ENCODE data around the gene SCG3.
A peak's percentile ranks its signal among the peaks of the same experiment; 100 is the strongest.

SCG3 gene

DNA sequence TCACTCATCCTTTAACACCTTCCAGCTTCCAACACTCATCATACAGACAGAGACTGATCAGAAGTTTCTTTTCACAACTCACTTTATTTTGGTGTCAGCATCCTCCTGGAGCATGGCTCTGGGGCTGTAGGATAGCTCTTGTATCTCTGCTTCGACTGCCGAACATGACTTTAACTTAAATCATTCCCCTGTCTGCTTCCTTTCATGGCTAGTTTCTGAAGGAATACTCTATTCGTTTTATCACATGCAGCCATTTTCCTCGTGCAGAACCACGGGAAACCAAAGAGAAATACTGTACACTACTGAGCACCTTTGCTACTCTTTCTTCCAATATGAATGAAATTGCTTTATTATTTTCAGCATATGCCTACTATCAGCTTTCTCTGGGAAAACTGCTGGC lies 68.0 kb downstream of the SCG3 start:
- no peak for DNase-seq (ENCODE audit: low read depth)
- no peak overlapping the region for H3K4me3 ChIP-seq (ENCODE audit: low read depth, low read length)
- TF ChIP-seq, protein P1, sequence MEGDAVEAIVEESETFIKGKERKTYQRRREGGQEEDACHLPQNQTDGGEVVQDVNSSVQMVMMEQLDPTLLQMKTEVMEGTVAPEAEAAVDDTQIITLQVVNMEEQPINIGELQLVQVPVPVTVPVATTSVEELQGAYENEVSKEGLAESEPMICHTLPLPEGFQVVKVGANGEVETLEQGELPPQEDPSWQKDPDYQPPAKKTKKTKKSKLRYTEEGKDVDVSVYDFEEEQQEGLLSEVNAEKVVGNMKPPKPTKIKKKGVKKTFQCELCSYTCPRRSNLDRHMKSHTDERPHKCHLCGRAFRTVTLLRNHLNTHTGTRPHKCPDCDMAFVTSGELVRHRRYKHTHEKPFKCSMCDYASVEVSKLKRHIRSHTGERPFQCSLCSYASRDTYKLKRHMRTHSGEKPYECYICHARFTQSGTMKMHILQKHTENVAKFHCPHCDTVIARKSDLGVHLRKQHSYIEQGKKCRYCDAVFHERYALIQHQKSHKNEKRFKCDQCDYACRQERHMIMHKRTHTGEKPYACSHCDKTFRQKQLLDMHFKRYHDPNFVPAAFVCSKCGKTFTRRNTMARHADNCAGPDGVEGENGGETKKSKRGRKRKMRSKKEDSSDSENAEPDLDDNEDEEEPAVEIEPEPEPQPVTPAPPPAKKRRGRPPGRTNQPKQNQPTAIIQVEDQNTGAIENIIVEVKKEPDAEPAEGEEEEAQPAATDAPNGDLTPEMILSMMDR (IDR thresholded peaks at IDR 0.05; ENCODE audit: control insufficient read depth, extremely low read depth, insufficient read depth): no peak

DNA sequence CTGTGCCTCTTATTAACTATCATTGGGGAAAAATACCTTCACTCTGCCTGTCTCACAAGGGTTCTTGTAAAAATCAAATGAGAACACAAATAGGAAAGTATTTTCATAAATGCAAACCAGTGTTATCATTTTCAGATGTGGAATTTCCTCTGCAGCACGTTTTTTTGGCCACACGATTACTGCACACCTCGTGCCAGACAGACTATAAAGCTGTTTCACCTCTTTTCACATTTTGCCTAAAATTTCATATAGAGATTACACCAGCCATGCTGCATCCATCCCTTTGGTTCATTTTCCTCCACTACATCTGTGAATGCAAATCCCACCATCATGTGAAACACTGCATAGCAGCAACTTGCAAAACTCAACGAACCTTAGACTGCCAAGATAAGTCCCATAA lies 68.9 kb downstream of the SCG3 start:
- DNase-seq (ENCODE audit: low read depth): no peak
- H3K4me3 ChIP-seq (ENCODE audit: low read depth, low read length): no peak overlapping the region
- TF ChIP-seq, protein P1 (IDR thresholded peaks at IDR 0.05; ENCODE audit: control insufficient read depth, extremely low read depth, insufficient read depth): no peak

DNA sequence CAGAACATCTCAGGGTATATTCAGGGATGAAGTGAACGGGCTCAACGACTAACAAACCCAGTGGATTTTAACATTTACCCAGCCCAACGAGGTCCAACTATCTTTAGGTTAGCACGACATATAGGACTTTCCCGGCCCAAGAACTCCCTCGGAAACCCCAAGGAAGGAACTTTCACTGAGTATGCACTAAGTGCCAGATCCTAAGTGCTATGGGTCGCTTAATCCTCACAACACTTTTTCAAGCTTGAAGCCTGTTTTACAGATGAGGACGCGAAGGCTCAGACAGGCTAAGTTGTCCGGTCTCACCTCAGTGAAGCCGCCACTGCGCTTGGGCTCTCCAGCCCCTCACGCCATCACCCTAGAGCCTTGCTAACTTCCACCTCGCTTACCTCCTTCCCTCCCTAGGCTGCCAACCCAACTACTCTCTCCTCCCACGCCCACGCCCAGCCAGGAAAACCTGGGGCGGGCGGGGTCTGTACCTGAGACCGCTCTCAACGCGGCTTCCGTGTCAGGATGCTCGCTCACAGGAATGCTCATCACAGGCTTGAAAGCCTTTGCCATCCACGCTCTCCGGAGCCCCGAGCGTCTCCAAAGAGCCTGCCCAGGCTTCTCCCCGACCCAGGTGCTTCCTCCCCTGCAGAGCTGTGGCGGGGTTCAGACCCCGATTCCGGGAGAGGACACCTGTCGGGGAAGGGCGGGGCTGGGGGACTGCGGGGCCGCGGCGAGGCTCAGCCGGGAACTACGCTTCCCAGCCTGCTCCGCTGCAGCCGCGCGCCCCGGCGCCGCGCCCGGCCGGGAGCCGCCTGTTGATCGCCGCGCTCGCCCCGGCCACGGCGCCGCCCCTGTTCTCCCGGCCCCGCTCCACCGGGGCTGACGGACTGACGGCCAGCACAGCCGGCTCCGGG lies 69.7 kb downstream of the SCG3 start, which contains the start of gene TMOD2:
TMOD2 (plus strand) TSS at position 806 of the 905 bp plus-strand sequence. CDS start 14,845 bp downstream, outside the sequence.
- H3K4me3 ChIP-seq (ENCODE audit: low read depth, low read length): peak within 1 kb of the TSS; percentile 55
- TF ChIP-seq, protein P1 (IDR thresholded peaks at IDR 0.05; ENCODE audit: control insufficient read depth, extremely low read depth, insufficient read depth): no peak
- no peak for DNase-seq (ENCODE audit: low read depth)

DNA sequence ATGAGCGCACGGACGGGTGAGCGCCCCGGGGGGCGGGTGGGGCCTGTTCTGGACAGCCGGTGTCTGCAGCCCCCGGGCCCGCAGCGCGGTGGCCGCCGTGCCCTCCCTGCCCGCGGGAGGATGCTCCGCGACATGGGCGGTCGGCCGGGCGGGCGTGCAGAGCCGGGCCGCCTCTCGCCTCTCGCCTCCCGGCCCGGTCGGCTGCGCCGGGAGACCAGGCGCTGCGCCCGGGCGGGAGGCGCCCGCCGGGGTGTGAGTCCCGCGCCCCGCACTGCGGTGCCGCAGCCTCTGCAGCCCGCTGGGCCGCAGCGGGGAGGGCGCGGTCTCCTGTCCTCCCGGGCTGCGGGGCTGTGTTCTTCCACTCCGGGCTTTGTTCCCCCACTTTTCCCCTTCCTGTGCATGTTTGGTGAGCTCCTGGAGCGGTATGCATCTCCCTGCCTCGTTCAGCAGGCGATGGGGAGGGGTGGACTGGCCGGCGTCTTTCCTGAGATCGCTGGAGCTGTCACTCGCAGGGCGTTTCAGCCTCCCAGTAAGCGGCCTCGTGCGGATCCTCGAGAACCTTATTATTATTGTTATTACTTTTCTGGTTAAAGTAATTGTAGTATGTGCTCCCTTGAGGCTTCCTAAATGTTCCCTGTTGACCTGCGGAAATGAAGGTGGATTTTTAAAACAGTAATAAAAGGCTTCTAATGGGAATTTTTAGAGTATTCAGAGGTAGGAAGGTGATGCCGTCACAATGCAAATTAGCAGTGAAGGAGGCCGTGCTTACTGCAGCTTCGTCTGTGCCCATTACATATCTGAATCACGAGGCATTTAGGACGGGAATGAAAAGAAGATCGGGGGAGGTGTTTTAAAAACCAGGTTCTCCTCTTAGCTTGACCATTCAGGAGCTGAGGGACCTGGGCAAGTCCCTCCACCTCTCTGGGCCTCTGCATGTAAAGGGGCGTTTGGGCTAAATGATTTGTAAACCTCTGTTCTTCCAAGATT lies 70.7 kb downstream of the SCG3 start:
- H3K4me3 ChIP-seq (ENCODE audit: low read depth, low read length): peak overlapping the region; percentile 55
- TF ChIP-seq, protein P1 (IDR thresholded peaks at IDR 0.05; ENCODE audit: control insufficient read depth, extremely low read depth, insufficient read depth): no peak
- DNase-seq (ENCODE audit: low read depth): no peak

DNA sequence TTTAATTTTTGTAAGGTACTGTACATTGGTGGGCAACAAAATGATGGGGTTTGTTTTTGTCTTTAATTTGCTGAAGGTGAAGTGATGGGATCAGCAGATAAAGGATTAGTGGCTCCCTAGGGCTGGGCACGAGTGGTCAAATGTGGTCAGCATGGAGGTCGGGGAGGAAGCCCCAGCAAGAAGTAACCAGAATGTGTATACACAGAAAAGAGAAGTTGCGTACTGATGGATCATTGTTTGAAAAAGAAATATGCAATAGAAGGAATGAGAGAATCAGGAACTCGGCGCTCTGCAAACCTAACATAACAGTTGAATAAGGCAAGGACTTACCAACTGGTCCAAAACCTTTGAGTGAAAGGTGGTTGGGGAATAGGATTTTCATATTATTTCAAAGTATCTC lies 71.6 kb downstream of the SCG3 start:
- TF ChIP-seq, protein P1 (IDR thresholded peaks at IDR 0.05; ENCODE audit: control insufficient read depth, extremely low read depth, insufficient read depth): no peak
- DNase-seq (ENCODE audit: low read depth): no peak
- no peak overlapping the region for H3K4me3 ChIP-seq (ENCODE audit: low read depth, low read length)

DNA sequence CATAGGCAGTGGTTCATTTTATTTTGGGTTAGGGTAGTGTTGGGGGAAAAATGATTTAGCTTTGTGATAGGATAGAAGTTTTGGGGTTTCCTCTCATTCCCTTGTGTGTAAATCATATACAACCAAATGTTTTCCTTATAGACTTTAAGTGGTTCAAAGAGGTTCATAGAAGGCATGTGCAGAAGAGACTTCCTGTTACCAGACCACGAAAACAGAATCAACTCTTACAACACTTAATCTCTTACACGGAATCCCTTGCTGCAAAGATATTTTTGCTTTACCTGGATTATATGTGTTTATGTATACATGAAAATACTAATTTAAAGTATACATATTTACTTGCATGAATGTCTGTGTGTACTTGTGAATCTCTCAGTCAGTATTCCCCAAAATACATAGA lies 73.0 kb downstream of the SCG3 start:
- TF ChIP-seq, protein P1 (IDR thresholded peaks at IDR 0.05; ENCODE audit: control insufficient read depth, extremely low read depth, insufficient read depth): no peak
- DNase-seq (ENCODE audit: low read depth): no peak
- H3K4me3 ChIP-seq (ENCODE audit: low read depth, low read length): no peak overlapping the region
